Effector memory CD4-positive, alpha-beta T cell (primary cell): ENCODE results near the gene MEF2D.

Experiments
- DNase-seq, 3 donors: peaks; one replicate each; pipeline ENCODE4 v3.0.0-alpha.2; 2020
- H3K27ac ChIP-seq: 2 replicates; pipeline ENCODE4 v1.7.0; 2013; ENCODE audit warnings: mild to moderate bottlenecking, low read length, moderate library complexity; ENCODE audit not compliant: insufficient read depth, poor library complexity, severe bottlenecking
- H3K27me3 ChIP-seq: replicated peaks from 2 replicates; pipeline ENCODE4 v1.7.0; 2013; ENCODE audit warnings: mild to moderate bottlenecking, low read length; ENCODE audit not compliant: insufficient read depth, control insufficient read depth, poor library complexity, severe bottlenecking
- H3K36me3 ChIP-seq: 2 replicates; pipeline ENCODE4 v1.7.0; 2013; ENCODE audit warnings: mild to moderate bottlenecking, low read length, moderate library complexity; ENCODE audit not compliant: control insufficient read depth, insufficient read depth
- H3K4me1 ChIP-seq: 2 replicates; pipeline ENCODE4 v1.7.0; 2013; ENCODE audit warnings: low read length, mild to moderate bottlenecking; ENCODE audit not compliant: control insufficient read depth, insufficient read depth, poor library complexity, severe bottlenecking
- H3K4me3 ChIP-seq: 2 replicates; pipeline ENCODE4 v1.7.0; 2013; ENCODE audit warnings: low read length, low read depth, mild to moderate bottlenecking; ENCODE audit not compliant: insufficient read depth, poor library complexity, severe bottlenecking
- H3K9me3 ChIP-seq: 2 replicates; pipeline ENCODE4 v1.7.0; 2013; ENCODE audit warnings: mild to moderate bottlenecking, low read length, moderate library complexity; ENCODE audit not compliant: control insufficient read depth

The MEF2D gene

DNA sequence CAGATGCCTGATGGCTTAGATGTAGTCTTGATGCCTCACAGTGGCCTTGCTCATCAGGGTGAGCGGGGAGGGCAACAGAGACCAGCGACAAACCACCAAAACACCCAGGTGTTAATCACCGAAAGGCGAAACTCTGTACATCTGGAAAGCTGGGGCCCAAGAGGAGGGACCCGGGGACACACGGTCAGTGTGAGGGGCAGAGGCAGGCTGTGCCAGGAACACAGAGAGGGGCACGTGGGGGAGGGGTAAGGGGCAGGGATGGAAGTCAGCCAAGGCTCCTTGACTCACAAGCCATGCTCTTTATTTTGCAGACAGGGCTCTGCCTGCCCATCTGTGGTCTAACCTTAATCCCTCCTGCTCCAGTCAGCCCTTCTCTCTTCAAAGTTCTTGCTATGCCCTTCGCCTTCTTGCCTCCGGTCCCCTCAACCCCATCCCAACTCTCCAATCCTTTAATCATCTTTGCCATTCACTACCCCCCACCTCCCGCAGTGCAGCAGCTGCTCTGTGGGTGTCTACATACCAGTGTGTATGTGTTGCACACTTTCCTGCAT, 4.3 kb downstream of the MEF2D start:
- H3K27ac ChIP-seq, result no peak overlapping the region
- no peak for DNase-seq
- H3K4me1 ChIP-seq, result peaks cover 82% of the 10 kb centered on the region

GRCh38 chr1:156495401-156496140, 5.0 kb downstream of the MEF2D start:
- Histone ChIP-seq H3K4me3 (no peak overlapping the region), H3K36me3 (peaks cover 4% of the 10 kb centered on the region), H3K27ac (no peak overlapping the region), H3K4me1 (peaks cover 89% of the 10 kb centered on the region), H3K27me3 (no peaks in the 10 kb centered on the region), H3K9me3 (no peaks in the 10 kb centered on the region)
- DNase-seq, result no peak

More for the DNA sequence above, 4.3 kb downstream of the MEF2D start:
- Histone ChIP-seq H3K4me3 (no peak overlapping the region), H3K27me3 (no peaks in the 10 kb centered on the region), H3K36me3 (peaks cover 4% of the 10 kb centered on the region), H3K9me3 (no peaks in the 10 kb centered on the region)

- Histone ChIP-seq H3K27ac (peak overlapping the region; percentile 31), H3K36me3 (peaks cover 4% of the 10 kb centered on the region), H3K27me3 (no peaks in the 10 kb centered on the region), H3K4me3 (no peak overlapping the region), H3K4me1 (peaks cover 98% of the 10 kb centered on the region), H3K9me3 (no peaks in the 10 kb centered on the region)
- no peak for DNase-seq
Measured at GRCh38 chr1:156494309-156494895, 6.2 kb downstream of the MEF2D start.

- no peak for DNase-seq
- Histone ChIP-seq H3K4me1 (peaks cover 98% of the 10 kb centered on the region), H3K36me3 (peaks cover 4% of the 10 kb centered on the region)
Measured at GRCh38 chr1:156493742-156494141, 6.8 kb downstream of the MEF2D start.

DNA sequence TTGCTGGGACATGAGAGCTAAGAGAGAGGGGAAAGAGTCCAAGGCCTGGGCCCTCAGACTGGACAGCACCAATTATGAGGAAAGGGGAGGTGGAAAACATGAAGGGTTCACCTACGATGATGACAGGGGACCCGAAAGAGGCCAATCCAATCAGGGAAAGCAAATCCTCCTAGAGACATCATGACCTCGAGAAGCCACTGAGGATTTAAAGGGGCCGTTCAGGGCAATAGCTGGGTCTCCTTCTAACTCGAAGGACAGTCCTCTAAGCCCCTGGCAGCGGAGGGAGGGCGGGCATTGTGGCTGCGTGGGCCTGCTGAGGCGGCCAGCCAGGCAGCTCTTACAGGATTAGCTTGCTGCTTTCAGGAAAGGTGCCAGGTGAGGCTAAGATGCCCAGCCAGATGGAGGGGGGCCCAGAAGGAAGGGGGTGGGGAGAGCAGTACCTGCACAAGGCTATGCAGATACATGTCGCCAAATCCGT, 7.4 kb downstream of the MEF2D start:
- Histone ChIP-seq H3K4me3 (no peak overlapping the region), H3K4me1 (peaks cover 98% of the 10 kb centered on the region), H3K27me3 (no peaks in the 10 kb centered on the region), H3K36me3 (peaks cover 4% of the 10 kb centered on the region), H3K9me3 (no peaks in the 10 kb centered on the region), H3K27ac (peak overlapping the region; percentile 32)
- DNase-seq, result no peak

More at GRCh38 chr1:156493742-156494141, 6.8 kb downstream of the MEF2D start:
- no peaks in the 10 kb centered on the region for H3K9me3 ChIP-seq
- peak overlapping the region; percentile 32 for H3K27ac ChIP-seq
- H3K27me3 ChIP-seq, result no peaks in the 10 kb centered on the region
- no peak overlapping the region for H3K4me3 ChIP-seq

- no peak for DNase-seq
- Histone ChIP-seq H3K27ac (peak overlapping the region; percentile 32), H3K36me3 (peaks cover 4% of the 10 kb centered on the region), H3K9me3 (no peaks in the 10 kb centered on the region), H3K27me3 (no peaks in the 10 kb centered on the region), H3K4me1 (peaks cover 99% of the 10 kb centered on the region), H3K4me3 (no peak overlapping the region)
Measured at GRCh38 chr1:156492591-156493080, 7.9 kb downstream of the MEF2D start.

- peak overlapping the region; percentile 32 for H3K27ac ChIP-seq
- no peak overlapping the region for H3K4me3 ChIP-seq
- peaks cover 99% of the 10 kb centered on the region for H3K4me1 ChIP-seq
- H3K9me3 ChIP-seq, result no peaks in the 10 kb centered on the region
- DNase-seq, result no peak
- H3K27me3 ChIP-seq, result no peaks in the 10 kb centered on the region
- H3K36me3 ChIP-seq, result peaks cover 4% of the 10 kb centered on the region
Measured at GRCh38 chr1:156492013-156492590, 8.5 kb downstream of the MEF2D start.

DNA sequence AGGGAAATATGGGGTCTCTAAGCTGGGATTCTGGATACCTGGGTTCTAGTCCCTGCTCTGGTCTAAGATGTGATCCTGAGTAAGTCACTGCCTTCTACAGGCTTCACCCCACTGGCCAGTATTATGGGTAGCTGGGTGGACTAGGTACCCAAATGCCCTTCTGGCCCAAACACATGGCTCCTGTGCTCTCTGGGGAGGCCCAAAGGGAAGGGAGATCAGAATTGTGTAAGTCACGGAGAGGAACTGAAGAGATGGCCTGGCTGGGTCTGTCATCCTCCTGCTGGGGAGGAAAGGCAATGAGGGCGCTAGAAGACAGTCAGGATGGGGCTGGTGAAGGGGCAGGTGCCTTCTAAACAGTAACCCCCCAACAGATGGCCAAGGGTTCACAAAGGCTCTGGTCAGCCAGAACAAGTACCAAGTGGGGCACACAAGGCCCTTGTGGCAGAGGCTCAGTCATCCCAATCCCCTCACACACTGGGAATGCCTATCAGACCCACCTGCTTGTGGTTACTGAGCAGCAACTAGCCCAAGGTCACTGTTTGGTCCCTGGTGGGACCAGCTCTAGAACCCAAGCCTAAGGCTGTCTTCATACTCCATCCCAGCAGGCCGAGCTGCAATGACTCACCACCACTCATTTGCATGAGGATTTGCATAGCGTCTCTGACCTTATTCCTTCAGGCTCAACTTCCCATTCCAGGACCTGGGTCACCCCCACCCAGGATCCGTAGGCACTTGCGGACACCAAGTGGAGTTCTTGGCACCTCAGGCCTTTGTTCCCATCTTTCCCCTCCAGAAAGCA, 9.2 kb downstream of the MEF2D start:
- Histone ChIP-seq H3K4me1 (peaks cover 91% of the 10 kb centered on the region), H3K4me3 (no peak overlapping the region)

DNA sequence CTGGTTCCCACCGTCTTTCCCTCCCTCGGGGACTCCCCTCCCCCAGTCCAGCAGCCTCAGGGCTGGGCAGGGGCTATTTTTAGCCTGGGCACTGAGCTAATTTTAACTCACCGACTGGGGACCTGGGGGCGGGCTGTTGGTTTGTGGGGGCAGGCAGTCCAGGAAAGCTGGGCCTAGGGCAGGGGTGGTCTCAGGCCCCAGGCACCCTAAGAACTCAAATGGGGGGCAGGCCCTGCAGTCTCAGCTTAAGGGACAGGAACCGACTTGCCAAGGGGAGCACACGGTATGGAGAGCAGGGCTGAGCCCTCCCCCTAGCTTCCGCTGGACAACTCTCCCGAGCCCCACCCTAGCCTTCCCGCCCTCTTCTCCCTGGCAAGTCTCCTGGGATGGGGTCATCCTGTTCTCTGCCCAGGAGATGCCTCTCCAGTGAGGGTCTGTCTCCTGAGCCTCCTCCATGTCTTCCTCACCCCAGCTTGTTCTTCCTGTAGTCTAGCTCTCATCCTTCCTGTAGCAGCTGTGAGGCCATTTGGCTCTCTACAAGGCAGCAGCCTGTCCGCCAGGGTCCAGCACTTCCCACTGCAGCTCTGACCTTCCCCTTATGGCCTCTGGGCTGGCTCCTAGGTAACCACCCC, 10.1 kb downstream of the MEF2D start:
- no peaks in the 10 kb centered on the region for H3K9me3 ChIP-seq
- DNase-seq, result no peak
- peaks cover 4% of the 10 kb centered on the region for H3K36me3 ChIP-seq
- peaks cover 83% of the 10 kb centered on the region for H3K4me1 ChIP-seq
- no peak overlapping the region for H3K4me3 ChIP-seq
- H3K27me3 ChIP-seq, result no peaks in the 10 kb centered on the region
- H3K27ac ChIP-seq, result peak overlapping the region; percentile 58

More for the DNA sequence above, 9.2 kb downstream of the MEF2D start:
- Histone ChIP-seq H3K9me3 (no peaks in the 10 kb centered on the region), H3K36me3 (peaks cover 4% of the 10 kb centered on the region), H3K27me3 (no peaks in the 10 kb centered on the region), H3K27ac (peak overlapping the region; percentile 58)
- DNase-seq, result no peak
